GM21381 (cell line): ENCODE results near the gene CDC23.
"Not testable (repeated sequence)": the region's sequence is repeated elsewhere in the genome, so short reads cannot be mapped to it uniquely, and the experiment has no call there.

ENCODE experiments used
- ATAC-seq: cut with Tn5 transposase; IDR thresholded peaks from one replicate; pipeline ENCODE4 v1.9.1; 2021; ENCODE audit warnings: mild to moderate bottlenecking, moderate library complexity; ENCODE audit not compliant: unreplicated experiment

The CDC23 gene

DNA sequence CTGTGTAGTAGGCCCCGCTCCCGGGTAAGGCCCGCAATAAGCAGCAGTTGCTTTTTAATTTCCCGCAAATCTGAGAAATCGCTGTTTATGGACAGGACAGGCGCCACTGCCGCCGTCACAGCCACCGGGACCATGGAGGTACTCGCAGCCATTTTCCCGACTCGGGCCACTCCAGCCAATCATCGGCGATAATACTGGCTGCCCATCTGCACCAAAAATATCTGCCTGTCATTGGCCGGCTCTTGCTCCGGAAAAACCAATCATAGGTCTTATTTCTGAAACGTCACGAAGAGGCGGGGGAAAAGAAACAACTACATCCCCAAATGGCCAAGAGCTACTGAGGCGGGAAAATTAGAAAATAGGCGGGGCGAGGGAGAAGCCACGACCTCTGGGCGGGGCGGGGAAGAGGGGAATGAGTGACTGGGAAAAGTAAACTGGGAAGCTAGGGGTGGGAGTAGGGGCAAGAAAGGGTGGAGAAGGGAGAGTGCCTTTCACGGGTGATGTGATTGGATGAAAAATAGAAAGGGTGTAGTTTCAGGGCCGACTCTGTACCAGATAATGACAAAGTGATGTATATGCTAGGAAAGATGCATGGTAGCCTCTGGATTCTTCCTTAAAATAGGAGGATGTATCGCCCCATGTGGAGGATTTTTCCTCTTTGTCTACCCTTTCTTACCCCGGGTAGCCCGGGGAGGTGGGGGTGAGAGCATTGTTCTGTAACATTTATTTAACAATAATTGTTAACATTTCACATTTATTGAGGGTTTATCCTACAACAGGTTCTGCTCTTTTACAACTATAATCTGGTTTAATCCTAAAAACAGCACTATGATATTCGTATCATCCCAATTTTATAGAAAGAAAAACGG is at the start of gene CDC23:
CDC23 (minus strand) TSS at position 163 of the 869 bp plus-strand sequence; CDS start at position 152, 11 bp downstream.
- peak; percentile 93 for ATAC-seq

- no peak for ATAC-seq
Observed at GRCh38 chr5:138258704-138259292, 45.7 kb upstream of the CDC23 start.

DNA sequence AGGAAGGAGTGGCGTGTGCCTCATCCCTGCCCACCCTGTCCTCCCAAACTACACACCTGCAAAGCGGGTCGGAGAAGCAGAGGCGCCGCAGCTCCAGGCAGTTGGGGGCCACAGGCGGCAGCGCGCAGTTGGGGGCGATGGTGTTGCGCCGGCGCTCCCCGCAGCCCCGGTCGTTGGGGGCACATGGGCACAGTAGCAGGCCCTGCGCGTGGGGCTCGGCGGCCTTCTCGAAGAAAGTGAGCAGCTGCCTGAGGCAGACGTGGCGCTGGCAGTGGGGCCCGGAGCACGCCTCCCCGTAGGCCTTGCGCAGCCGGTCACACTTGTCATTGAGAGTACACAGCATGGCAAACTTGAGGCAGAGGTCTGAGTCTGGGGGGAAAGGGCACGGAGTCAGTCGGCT is 44.5 kb upstream of the CDC23 start:
- no peak for ATAC-seq

GRCh38 chr5:138252944-138253343 is 39.8 kb upstream of the CDC23 start:
- no peak for ATAC-seq

GRCh38 chr5:138247800-138248199 is 34.7 kb upstream of the CDC23 start:
- not testable (repeated sequence) for ATAC-seq

DNA sequence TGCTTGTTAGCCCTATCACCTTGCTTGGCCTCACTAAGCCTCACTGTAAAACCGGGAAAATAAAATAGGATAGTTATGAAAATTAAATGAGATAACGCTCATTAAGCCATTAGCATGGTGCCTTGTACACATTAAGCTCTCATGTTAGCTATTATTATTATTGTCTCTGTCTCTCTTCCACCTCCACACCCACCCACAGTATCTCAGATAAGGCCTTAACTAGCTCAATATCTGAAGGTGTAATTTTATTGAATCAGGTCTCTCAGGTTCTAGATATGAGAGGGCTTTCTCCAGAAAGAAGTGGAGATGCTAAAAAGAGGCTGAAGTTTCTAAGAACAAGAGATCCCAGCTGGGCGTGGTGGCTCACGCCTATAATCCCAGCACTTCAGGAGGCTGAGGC is 33.7 kb upstream of the CDC23 start:
- ATAC-seq = no peak

GRCh38 chr5:138246334-138246733 is 33.2 kb upstream of the CDC23 start:
- no peak for ATAC-seq

GRCh38 chr5:138245717-138246116 is 32.6 kb upstream of the CDC23 start:
- ATAC-seq = no peak

GRCh38 chr5:138243794-138244193 is 30.7 kb upstream of the CDC23 start:
- ATAC-seq = no peak

DNA sequence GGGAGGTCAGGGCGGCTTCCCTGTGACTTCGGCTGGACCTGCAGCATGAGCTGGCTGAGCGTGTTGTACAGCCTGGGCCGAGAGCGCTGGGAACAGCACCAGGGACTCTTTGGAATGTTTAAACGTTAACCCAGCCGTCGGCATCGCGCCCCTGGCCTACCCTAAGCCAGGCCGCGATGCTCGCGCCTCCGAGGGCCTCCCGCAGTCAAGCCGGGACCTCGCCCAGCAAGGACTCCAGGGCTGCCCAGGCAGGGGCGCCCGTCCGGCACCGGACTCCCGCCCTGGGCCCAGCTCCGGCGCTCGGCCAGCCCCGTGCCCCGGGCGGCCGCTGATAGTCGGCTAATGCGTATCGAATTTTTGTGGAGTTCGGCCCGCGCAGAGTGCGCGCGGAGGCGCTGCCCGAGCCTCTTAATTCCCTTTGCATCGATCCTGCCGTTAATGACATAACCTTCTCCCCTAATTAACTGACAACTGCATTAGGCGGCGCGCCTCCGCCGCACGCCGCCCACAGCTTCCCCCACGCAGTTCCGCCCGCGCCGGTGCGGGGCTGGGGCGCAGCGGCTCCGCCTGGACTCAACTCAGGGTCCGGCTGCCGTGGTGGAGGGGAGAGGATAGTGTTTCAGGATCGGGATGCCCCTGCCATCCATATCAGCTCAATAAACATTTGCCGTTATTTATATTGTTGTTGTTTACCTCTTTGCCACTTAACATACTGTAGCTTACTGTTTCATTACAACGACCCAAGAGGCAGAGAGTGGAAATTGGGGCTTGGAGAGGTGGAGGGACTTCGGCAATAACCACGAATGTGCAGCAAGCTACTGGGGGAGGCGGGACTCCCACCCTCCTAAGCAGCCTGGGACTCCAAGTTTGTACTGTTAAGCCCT is 28.8 kb upstream of the CDC23 start:
- ATAC-seq = no peak

GRCh38 chr5:138240650-138241385 is 27.7 kb upstream of the CDC23 start:
- no peak for ATAC-seq

GRCh38 chr5:138238034-138238433 is 24.9 kb upstream of the CDC23 start:
- no peak for ATAC-seq

- no peak for ATAC-seq
Observed at GRCh38 chr5:138234651-138235050, 21.5 kb upstream of the CDC23 start.

GRCh38 chr5:138233280-138233679 is 20.2 kb upstream of the CDC23 start:
- ATAC-seq = no peak

- no peak for ATAC-seq
Observed at GRCh38 chr5:138230981-138231589, 18.0 kb upstream of the CDC23 start.

DNA sequence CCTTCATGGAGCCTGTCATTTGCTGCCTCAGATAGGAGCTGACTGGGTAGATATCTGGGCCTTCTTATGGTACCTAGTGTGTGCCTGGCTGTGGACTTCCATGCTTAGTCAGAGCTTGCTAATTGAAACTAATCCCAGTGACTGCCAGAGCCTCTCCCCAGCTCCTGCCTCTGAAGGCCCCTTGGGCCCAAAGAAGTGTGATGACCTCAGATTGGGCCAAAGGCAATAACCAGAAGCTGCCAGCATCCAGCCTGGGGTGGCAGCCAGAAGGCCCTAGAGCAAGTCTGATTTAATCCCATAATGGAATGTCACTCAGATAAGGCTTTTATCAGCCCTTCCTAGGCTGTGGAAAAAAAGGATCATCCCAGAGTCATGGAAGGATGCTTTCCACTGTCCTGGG is 17.1 kb upstream of the CDC23 start:
- ATAC-seq = no peak

GRCh38 chr5:138229387-138229786 is 16.3 kb upstream of the CDC23 start:
- no peak for ATAC-seq

DNA sequence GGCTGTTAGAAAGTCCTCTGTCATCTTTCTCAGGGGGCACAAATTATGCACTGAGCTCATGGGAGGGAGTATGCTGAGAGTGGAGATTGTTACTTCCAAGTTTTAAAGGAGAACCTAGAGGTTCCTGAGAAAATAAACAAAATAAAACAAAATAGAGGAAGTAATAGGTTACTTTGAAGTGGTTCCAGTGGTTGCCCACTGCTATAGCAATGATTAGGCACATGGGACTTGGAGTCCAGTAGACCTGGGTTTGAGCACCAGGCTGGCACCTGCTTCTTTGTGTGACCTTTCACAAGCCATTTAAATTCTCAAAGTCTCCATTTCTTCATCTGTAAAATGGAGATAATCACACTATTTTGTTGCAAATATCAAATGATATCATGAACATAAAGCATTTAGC is 13.8 kb upstream of the CDC23 start:
- ATAC-seq = no peak

DNA sequence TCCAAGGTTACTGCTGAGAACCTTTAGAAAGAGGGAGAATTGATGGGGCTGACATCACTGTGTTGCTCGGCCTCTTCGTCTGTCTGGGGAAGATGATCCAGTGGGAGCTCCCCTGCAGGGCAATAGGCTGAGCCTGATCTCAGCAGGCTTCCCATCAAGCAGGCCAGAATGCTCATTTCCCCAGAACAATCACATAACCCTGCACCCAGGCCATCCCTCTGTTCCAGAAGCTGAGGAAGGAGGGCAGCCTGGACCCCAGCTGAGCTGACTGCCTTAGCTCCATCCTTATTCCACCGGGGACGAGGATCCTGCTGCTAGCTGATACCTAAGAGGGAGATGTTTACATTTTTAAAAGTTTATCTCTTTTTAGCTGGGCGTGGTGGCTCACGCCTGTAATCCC is 11.6 kb upstream of the CDC23 start:
- no peak for ATAC-seq

- ATAC-seq = no peak
Observed at GRCh38 chr5:138223532-138223931, 10.4 kb upstream of the CDC23 start.
